Astrocyte of the cerebellum (primary cell): ENCODE data around the gene TRPT1.
"Not testable (repeated sequence)": the region's sequence is repeated elsewhere in the genome, so short reads cannot be mapped to it uniquely, and the experiment has no call there.

Experiments
- DNase-seq: peaks from one replicate; pipeline ENCODE4 v3.0.0-alpha.2; 2011; ENCODE audit warnings: low read depth
- H3K4me3 ChIP-seq: 2 replicates; pipeline ENCODE4 v1.5.1; 2011; ENCODE audit warnings: mild to moderate bottlenecking, low read depth, low read length, moderate library complexity
- CTCF ChIP-seq: IDR thresholded peaks from 2 replicates; pipeline ENCODE4 v1.5.1; 2012; ENCODE audit warnings: low read length, low read depth, moderate library complexity, mild to moderate bottlenecking; ENCODE audit errors: missing control alignments
- in situ Hi-C: cut with HindIII; loops from 2 replicates; pipeline ENCODE4 v1.10.0; 2017; ENCODE audit warnings: low sequenced_read_pairs

TRPT1 gene

DNA sequence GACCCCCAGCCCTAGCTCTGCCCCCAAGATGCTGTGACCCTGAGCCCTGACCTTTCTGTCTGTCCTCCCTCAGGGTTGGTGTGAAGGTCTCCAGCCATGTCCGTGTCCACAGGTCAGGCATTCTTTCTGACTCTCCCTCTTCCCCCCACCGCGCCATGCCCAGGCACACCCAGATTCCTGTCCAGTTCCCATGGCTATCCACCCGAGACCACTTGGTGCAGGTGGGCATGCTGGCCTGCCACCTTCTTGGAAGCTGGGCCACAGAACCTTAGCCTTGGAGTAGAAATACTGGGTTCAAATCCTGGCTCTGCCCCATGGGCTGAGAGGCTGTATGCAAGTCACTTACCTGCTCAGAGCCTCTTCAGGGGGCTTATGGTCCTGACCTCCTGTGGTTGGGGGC, 23.1 kb upstream of the TRPT1 start:
- no peak for TF ChIP-seq CTCF
- in situ Hi-C loops, result no loop called here
- DNase-seq, result no peak
- no peak overlapping the region for H3K4me3 ChIP-seq

GRCh38 chr11:64248578-64248977, 22.6 kb upstream of the TRPT1 start:
- in situ Hi-C loops, result no loop called here
- no peak for TF ChIP-seq CTCF
- no peak overlapping the region for H3K4me3 ChIP-seq
- no peak for DNase-seq

GRCh38 chr11:64247729-64248531, 21.9 kb upstream of the TRPT1 start:
- DNase-seq, result no peak
- H3K4me3 ChIP-seq, result peak overlapping the region; percentile 65
- in situ Hi-C loops, result no loop called here
- TF ChIP-seq CTCF, result no peak

GRCh38 chr11:64246871-64247728, 21.1 kb upstream of the TRPT1 start, which contains the start of gene PPP1R14B:
Gene PPP1R14B, minus strand, starts transcription at chr11:64246943. Its CDS starts 270 bp downstream, at chr11:64246673.
- peak within 1 kb of the TSS; percentile 71 for H3K4me3 ChIP-seq
- TF ChIP-seq CTCF, result no peak
- DNase-seq, result peak; percentile 53
- in situ Hi-C loops, result no loop called here

DNA sequence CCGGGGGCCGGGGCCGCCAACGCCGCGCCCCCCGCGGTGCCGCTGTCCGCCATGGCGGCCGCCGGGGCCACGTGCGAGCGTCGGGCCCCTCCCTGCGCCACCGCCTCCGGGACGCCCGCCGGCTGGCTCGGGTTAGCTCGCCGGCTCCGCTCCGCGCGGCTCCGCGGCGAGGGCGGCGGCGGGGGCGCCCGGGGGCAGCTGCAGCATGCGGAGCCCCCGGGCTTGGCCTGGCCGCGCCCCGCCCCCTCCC, 20.6 kb upstream of the TRPT1 start:
- in situ Hi-C loops, result not testable (repeated sequence)
- peak overlapping the region; percentile 71 for H3K4me3 ChIP-seq

DNA sequence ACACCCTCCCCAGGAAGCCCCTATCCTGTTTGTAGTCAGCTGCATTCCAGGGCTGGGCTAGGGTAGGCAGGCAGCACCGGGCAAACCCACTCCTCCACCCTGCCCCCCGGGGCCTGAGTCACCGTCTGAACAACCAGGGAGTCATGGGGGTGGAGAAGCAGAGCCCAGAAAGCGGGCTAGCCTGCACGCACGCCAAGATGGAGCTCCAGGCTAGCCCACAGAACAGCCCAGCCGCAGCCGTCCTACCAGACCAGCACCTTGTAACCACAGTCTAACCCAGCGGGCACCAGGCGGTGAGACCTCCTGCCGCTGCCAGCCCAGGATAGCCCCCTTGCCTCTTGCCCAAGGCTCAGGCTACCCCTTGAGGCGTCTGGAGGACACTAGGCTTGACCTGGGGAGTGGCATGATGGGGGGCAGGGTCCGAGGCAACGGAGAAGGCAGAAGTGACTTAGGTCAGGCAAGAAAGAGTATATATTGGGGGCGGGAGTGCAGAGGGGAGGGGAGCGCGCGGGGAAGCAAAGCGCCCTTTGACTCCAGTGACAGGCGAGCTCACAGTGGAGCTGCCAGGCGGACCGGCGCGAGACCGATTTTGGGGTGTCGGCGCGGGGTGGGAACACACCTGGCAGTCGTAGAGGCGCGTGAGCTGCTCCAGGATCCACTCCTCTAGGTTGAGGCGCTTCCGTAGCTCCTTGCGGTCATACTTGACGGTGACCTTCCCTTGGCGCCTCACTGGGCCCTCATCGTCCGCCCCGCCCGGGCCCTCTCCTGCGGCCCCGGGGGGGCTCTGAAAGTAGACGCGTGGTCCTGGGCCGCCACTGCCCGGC, 20.0 kb upstream of the TRPT1 start:
- no peak for TF ChIP-seq CTCF
- H3K4me3 ChIP-seq, result peak overlapping the region; percentile 71
- no peak for DNase-seq
- in situ Hi-C loops, result no loop called here

More for the DNA sequence above, 20.6 kb upstream of the TRPT1 start:
- not testable (repeated sequence) for DNase-seq
